Right hindlimb (tissue), 1 donor: ENCODE data around the gene VPS13D.
A peak's percentile ranks its signal among the peaks of the same experiment; 100 is the strongest.

Experiments
- DNase-seq: peaks from one replicate; pipeline ENCODE4 v3.0.0-alpha.2; 2018

The VPS13D gene

DNA sequence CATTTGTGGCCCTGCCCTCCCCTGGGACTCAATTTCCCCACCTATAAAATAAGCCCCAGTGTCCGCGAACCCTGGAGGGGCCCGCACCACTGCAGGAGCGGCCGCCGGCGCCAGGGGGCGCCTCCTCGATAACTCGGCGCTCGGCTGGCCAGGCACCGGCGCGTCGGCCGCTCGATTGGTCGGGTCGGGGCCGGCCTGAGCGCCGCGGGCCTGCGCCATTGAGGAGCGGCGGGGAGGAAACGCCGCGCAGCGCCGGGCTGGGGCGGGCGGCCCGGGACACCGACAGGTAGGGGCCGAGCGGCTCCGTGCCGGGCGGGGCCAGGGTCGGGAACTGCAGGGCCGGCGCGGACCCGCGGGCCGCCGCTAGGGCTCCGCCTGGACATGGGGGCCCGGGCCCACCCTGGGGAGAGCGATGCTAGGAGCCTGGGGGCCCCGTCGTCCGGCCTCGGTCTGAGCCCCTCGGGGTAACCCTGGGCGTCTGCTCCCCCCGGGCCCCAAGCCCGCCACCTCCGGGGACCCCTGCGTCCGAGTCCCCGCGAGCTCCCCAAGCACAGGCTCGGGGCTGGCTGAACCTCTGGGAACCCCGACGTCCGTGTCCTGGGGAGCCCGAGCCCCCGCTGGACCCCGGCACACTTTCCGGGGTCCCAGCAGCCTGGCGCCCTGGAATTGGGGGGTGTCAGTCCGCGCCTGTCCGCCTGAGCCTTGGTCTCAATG is at the start of gene VPS13D:
VPS13D (plus strand) TSS at position 196 of the 714 bp plus-strand sequence. CDS start 4,237 bp downstream, outside the sequence.
- peak; percentile 84 for DNase-seq

GRCh38 chr1:12180315-12180714 is 49.5 kb upstream of the VPS13D start:
- DNase-seq = no peak

- no peak for DNase-seq
These were observed 48.9 kb upstream of the VPS13D start for GRCh38 chr1:12180903-12181302.

- no peak for DNase-seq
These were observed 48.3 kb upstream of the VPS13D start for GRCh38 chr1:12181568-12181967.

- no peak for DNase-seq
These were observed 47.3 kb upstream of the VPS13D start for GRCh38 chr1:12182410-12182984.

GRCh38 chr1:12183095-12183794 is 46.6 kb upstream of the VPS13D start:
- DNase-seq = no peak

DNA sequence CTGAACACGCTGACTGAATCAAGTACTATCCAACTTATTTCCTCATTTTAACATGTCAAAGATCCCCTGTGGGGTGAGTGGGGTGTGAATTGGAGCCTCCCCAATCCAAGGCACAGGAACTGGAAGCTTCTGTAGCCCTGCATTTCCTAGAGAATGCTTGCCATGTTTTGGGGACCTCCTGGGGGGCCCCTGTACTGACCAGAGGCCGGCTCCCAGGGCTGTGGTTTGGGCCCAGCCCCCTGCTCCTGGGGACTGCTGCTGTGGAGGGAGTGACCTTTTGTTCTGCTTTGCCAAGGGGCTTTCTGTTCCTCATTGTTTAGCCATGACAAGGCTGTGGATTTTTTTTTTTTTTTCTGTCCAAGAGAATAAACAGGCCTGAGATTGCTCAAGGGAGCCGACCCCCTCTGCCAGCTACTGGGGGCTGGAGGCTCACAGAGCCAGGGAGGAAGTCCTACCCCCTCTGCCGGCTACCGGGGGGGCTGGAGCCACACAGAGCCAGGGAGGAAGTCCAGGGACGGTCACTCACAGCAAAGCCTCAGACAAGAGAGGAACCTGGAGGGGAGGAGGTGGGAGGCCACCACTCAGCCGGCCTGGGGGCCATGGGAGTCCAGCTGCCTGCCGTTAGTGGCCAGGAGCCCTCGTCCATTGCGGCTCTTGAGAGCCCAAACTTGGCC is 45.7 kb upstream of the VPS13D start:
- DNase-seq = peak; percentile 76

DNA sequence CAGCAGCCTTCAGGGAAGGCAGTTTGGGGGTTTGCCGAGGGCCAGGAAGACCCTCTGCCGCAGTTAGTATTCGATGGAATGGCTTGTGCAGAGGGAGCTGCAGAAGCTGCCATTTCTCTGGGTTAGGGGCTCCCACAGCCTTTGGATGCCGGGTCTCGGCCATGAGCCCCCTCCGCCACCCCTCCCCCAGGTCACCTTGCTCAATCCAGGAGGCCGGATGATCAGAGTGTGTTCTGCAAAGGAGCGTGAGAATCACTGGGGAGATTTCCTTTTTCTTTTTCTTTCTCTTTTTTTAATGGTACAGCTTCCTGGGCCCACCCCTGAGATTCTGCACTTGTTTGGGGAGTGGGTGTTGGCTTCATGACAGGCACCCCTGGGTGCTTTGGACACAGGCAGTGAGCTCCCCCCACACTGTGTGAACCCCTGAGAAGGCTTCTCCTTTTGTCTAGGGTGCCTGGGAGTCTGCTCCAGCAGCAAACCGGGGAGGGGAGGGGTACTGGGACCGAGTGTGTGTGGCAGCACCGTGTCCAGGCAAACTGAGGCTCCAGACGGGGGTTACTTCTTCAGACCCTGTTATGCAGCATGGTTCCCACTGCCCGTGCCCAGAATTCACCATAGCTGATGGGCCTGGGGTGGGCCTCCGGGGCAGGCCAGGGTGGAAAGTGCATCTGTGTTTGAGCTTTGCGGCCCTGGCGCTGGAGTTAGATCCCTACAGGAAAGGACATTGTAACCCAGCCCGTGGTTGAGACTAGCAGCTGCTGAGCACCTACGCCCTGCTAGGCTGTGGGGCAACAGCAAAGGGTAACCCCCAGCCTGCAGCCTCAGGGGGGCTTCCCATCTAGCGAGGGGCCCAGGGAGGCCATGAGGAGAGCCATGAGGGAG is 44.6 kb upstream of the VPS13D start:
- DNase-seq = no peak

DNA sequence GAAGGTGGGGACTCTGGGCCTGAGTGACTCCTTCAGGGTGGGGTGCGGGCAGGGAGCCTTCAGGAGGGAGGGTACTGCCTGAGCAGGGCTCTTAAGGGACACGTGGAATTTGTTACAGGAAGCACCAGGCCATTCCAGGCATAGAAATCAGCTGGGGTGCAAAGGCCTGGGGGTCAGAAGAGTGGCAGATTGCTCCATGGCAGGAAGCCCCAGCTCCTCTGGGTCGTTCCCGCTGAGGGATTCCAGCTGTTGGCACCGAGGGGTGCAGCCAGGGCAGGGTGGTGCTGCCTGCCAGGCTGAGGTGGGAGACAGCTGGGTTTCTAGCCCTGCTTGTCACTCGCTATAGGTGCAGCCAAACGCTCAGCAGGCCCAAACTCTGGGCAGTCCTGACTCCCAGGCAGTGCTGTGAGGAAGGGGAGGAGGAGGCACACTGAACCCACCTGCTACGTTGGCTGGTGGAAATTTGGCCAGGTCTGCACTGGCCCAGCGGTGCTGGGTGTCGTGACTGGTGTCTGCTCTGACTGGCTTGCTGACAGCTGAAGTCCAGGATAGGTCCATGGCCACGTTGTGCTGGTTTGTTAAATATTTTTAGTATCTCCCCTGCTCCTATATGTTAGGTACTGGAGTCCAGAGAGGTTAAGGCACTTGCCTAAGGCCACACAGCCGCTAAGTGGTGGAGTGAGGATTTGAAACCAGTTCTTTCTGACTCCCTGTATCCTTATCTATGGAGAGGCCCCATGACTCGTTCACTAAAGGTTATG is 43.7 kb upstream of the VPS13D start:
- DNase-seq = no peak

DNA sequence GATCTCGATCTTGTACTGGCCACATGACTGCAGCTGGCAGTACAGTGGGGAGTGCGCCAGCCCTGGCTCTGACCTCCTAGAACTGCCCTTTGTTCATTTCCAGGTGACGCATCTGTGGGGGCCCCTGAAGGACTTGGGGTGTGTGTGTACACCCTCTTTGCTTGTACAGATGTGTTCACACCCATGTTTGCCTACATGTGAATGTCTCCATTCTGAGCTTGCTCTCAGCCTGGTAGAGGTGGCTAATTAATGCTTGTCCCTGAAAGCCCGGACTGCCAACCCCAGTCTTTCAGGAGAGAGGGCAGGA is 43.2 kb upstream of the VPS13D start:
- DNase-seq = no peak

DNA sequence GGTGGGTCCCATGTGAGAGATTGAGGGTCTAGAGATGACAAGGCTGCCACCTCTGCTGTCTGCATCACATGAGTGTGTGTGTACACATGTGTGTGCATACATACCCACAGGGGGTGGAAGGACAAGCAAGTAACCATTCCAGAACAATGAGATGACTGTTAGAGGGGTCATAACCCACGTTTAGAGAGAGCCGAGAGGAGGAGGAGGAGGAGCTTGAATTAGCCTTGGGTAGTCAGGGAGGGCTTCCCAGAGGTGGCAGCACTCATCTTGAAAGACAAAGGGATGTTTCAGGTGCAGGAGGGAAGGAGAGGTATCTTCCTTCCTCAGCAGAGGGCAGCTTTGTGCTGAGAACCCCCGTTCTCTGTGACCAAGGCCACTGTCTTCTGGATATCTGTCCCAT is 41.7 kb upstream of the VPS13D start:
- DNase-seq = no peak

GRCh38 chr1:12188657-12189327 is 41.0 kb upstream of the VPS13D start:
- no peak for DNase-seq

DNA sequence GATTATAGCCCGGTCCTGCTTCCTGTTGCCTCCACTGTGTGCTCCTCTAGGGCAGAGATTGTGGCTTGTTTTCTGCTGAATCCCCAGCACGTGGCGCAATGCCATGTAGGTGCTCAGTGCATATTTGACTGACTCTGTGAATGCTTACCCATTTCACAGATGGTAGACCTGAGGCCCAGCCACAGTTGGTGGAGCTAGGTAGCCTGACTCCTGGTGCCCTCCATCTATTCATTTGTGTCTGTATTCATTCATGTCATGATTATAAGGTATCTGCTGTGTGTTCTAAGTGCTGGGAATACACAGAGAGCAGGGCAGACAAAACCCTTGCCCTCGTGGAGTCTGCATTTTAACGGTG is 40.5 kb upstream of the VPS13D start:
- DNase-seq = no peak

- no peak for DNase-seq
These were observed 38.4 kb upstream of the VPS13D start for GRCh38 chr1:12191242-12192032.

DNA sequence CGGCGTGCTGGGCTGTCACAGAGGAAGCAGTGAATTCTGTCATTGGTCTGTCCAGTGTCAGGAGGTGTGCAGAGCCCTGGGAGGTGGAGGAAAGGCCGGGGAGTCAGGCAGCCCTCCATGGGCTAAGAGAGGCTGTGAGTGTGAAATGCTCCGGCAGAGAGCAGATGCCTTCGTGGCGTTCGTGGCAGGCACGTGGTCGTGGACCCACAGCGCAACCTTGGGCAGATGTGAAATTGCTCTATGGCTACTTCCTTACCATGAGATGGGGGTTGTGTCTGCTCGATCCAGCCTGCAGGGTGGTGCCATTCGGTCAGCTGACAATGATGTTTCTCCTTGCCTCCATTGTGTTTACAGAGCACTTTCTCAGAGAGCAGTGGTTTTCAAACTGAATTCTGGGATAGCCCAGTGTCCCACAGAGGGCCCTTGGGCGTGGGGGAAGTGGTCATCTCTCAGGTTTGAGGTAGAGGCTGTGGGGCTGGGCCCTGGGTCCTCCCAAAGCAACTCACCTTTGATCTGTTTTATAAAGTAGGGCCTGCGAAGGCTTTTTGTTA is 35.1 kb upstream of the VPS13D start:
- no peak for DNase-seq

DNA sequence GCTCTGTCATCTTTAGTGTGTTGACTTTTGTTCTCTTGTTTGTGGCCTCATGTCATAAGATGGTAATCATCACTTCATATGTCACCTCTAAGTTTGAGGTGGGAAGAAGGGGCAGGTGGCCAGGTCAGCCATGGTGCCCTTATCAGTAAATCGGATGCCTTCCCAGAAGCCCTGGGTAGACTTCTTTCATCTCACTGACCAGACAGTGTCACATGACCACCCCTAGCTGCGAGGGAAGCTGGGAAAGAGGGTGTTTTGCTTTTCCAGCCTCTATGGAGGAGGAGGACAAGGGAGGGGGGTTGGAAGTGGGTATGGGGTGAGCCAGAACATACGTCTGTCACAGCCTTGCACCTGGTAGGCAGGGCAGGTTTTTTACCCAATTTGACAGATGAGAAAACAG is 34.4 kb upstream of the VPS13D start:
- no peak for DNase-seq

DNA sequence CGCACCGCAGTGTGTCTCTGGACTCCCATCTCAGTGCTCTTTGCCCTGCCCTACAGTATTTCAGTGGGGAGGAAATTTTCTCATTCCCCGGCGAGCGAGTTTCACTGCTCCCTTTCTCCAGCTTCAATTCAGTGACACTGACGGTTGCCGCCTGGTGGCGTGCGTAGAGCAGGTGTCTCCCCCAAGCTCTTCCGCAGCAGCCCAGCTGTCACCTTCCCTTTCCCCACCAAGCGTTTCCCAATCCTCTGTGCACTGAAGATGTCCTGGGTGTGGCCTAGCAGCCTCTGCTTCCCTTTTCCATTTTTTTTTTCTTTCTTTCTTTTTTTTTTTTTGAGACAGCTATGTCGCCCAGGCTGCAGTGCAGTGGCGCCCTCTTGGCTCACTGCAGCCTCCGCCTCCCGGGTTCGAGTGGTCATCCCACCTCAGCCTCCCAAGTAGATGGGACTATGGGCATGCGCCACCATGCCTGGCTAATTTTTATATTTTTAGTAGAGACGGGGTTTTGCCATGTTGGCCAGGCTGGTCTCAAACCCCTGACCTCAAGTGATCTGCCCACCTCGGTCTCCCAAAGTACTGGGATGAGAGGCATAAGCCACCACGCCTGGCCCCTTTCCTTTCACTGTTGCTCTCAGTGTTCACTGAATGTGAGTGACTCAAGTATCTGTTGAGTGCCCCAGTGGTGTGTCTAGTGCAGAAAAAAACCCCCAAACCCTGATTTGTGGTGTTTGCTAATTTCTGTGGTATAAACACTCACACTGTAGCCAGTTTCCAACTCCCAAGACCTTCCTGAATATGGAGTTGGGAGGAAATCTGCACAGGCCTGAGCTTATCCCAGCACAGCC is 33.0 kb upstream of the VPS13D start:
- DNase-seq = no peak

DNA sequence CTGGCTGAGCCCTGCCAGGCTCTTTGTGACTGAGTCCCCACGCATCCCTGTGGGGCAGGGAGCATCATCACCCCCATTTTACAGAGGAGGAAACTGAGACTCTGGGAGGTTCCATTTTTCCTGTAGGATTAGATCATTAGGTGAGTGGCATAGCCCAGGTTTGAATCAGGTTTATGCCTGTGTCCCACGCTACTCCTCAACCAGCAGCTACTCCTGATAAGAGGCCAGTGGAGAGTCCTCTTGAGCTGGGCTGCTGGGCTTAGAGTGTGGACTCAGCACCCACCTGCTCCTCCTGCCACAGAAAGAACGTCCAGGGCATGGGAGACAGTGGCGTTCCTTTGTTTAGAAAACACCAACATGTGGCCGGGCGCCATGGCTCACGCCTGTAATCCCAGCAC is 32.3 kb upstream of the VPS13D start:
- no peak for DNase-seq

- DNase-seq = no peak
These were observed 29.6 kb upstream of the VPS13D start for GRCh38 chr1:12200208-12200607.
